Measurements from ENCODE around the gene SORCS1. TPM values are rescaled to one million over a fixed set of nuclear protein-coding genes. Genes with fewer than 3 reads are reported as not detected.

Gene SORCS1
- total RNA-seq, 1 experiment from 2014 or later = 1.7 TPM

DNA sequence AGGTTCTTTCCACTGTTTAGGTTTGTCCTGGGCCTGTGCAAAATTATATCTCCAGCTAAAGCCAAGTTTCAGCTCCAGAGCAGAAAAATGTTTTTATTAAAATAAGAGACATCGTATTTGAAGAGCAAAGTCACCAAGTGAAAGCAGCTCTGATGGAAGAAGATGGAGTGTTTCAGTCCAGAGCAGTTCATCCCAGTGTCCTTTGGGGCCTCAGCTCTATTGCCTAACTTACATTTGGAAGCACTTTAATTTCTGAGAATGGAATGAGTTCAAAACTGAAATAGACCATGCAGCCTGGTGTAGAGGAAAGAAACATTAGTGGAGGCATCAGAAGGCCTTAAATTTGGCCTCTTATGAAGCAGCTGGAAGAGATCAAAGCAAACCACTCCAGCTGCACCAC is 545.2 kb downstream of the SORCS1 start:
- TF ChIP-seq, protein P1, sequence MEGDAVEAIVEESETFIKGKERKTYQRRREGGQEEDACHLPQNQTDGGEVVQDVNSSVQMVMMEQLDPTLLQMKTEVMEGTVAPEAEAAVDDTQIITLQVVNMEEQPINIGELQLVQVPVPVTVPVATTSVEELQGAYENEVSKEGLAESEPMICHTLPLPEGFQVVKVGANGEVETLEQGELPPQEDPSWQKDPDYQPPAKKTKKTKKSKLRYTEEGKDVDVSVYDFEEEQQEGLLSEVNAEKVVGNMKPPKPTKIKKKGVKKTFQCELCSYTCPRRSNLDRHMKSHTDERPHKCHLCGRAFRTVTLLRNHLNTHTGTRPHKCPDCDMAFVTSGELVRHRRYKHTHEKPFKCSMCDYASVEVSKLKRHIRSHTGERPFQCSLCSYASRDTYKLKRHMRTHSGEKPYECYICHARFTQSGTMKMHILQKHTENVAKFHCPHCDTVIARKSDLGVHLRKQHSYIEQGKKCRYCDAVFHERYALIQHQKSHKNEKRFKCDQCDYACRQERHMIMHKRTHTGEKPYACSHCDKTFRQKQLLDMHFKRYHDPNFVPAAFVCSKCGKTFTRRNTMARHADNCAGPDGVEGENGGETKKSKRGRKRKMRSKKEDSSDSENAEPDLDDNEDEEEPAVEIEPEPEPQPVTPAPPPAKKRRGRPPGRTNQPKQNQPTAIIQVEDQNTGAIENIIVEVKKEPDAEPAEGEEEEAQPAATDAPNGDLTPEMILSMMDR (conservative IDR thresholded peaks at IDR 0.05) = no peak
- Histone ChIP-seq H3K79me1 (ENCODE audit: insufficient read depth, low read depth, low read length, poor library complexity, severe bottlenecking) (no peaks in the 10 kb centered on the region), H3K27ac (ENCODE audit: insufficient read length, low read depth, low read length) (no peak overlapping the region), H2BK5ac (ENCODE audit: insufficient read length, low read length) (no peak overlapping the region), H3K23ac (ENCODE audit: insufficient read length, low read depth, low read length) (no peak overlapping the region), H2BK120ac (ENCODE audit: low read depth, low read length, poor library complexity, severe bottlenecking) (no peak overlapping the region), H3K79me2 (ENCODE audit: insufficient read depth, low read length) (no peaks in the 10 kb centered on the region), H3K56ac (ENCODE audit: insufficient read length, low read depth, low read length) (no peak overlapping the region), H3K27me3 (ENCODE audit: insufficient read depth, low read length) (peaks cover 22% of the 10 kb centered on the region; the same call in 1 of the 2 replicates), H4K20me1 (ENCODE audit: control insufficient read depth, insufficient read depth, insufficient read length) (no peaks in the 10 kb centered on the region), H3K18ac (ENCODE audit: insufficient read length, low read depth, low read length) (no peak overlapping the region), H3K14ac (ENCODE audit: insufficient read depth, low read length) (no peak overlapping the region), H4K8ac (replicated peaks; ENCODE audit: insufficient read length, low read depth, low read length) (no peak overlapping the region), H3T11ph (ENCODE audit: low read length) (no peak overlapping the region), H3K23me2 (ENCODE audit: insufficient read length, low read depth, low read length, poor library complexity, severe bottlenecking) (no peaks in the 10 kb centered on the region), H2BK12ac (ENCODE audit: insufficient read length, low read depth, low read length) (no peak overlapping the region), H2BK15ac (ENCODE audit: low read depth, low read length) (no peak overlapping the region), H2AK5ac (ENCODE audit: insufficient read length, low read length) (no peak overlapping the region), H3K4me2 (ENCODE audit: insufficient read depth, insufficient read length, low read length) (no peak overlapping the region), H2BK20ac (ENCODE audit: low read depth, low read length, poor library complexity, severe bottlenecking) (no peak overlapping the region), H2AFZ (ENCODE audit: low read length) (no peak overlapping the region), H3K9me3 (ENCODE audit: control insufficient read depth, low read depth, low read length) (no peaks in the 10 kb centered on the region), H4K5ac (ENCODE audit: insufficient read length, low read depth, low read length) (no peak overlapping the region), H3K9ac (ENCODE audit: extremely low read depth, insufficient read length, low read length) (no peak overlapping the region), H3K4me1 (ENCODE audit: insufficient read depth, low read length) (no peaks in the 10 kb centered on the region), H3K4ac (ENCODE audit: low read depth, low read length) (no peak overlapping the region), H4K91ac (ENCODE audit: insufficient read length, low read depth, low read length) (no peak overlapping the region)
- Mint-ChIP-seq H3K9me3 (no peaks in the 10 kb centered on the region; a peak in 1 of 5 replicates), H3K4me3 (no peak overlapping the region), H3K27ac (no peak overlapping the region), H3K27me3 (ENCODE audit: low read depth) (peaks cover 81% of the 10 kb centered on the region), H3K36me3 (ENCODE audit: insufficient read depth in 1 of 3, low read depth in 3 of 3) (no peaks in the 10 kb centered on the region), H3K4me1 (peaks cover 7 to 10% of the 10 kb centered on the region in 2 experiments)
- no peak for DNase-seq
- no CpG with 5 or more reads among the region's 1 CpG for WGBS (ENCODE audit: extremely low coverage, insufficient read length, low lambda C conversion rate)

Measured in H9 (cell line).